Measurements from ENCODE around the gene RNF34.
A peak's percentile ranks its signal among the peaks of the same experiment; 100 is the strongest.

The RNF34 gene

GRCh38 chr12:121452340-121452984 is 52.5 kb downstream of the RNF34 start:
- 93 to 95% methylated on average over 32 to 34 of the region's 35 CpGs for WGBS, 2 experiments (ENCODE audit: insufficient coverage in 2 of 2)
- no peaks in the 10 kb centered on the region for H3K9me3 ChIP-seq (ENCODE audit: control insufficient read depth, low read length)
- no peak overlapping the region for H3K4me3 ChIP-seq (ENCODE audit: extremely low read depth, insufficient read depth, low read length, poor library complexity, severe bottlenecking)
- peaks cover 5% of the 10 kb centered on the region for H3K4me1 ChIP-seq (ENCODE audit: control insufficient read depth, insufficient read depth, low read length, poor library complexity, severe bottlenecking)
- H3K27ac ChIP-seq (ENCODE audit: low read depth, low read length, severe bottlenecking): no peak overlapping the region
- H3K36me3 ChIP-seq (ENCODE audit: control insufficient read depth, insufficient read depth, low read length): peaks cover 47% of the 10 kb centered on the region

- Histone ChIP-seq H3K4me1 (ENCODE audit: control insufficient read depth, insufficient read depth, low read length, poor library complexity, severe bottlenecking) (peaks cover 9% of the 10 kb centered on the region), H3K36me3 (ENCODE audit: control insufficient read depth, insufficient read depth, low read length) (peaks cover 45% of the 10 kb centered on the region), H3K9me3 (ENCODE audit: control insufficient read depth, low read length) (no peaks in the 10 kb centered on the region), H3K4me3 (ENCODE audit: extremely low read depth, insufficient read depth, low read length, poor library complexity, severe bottlenecking) (no peak overlapping the region), H3K27ac (ENCODE audit: low read depth, low read length, severe bottlenecking) (no peak overlapping the region)
- WGBS, 2 experiments (ENCODE audit: insufficient coverage in 2 of 2): 96% methylated on average over 38 to 39 of the region's 39 CpGs
These were observed 53.1 kb downstream of the RNF34 start for GRCh38 chr12:121452985-121453360.

GRCh38 chr12:121453629-121454028 is 53.7 kb downstream of the RNF34 start:
- no peak overlapping the region for H3K4me3 ChIP-seq (ENCODE audit: extremely low read depth, insufficient read depth, low read length, poor library complexity, severe bottlenecking)
- no peak overlapping the region for H3K27ac ChIP-seq (ENCODE audit: low read depth, low read length, severe bottlenecking)
- WGBS, 2 experiments (ENCODE audit: insufficient coverage in 2 of 2): 92 to 95% methylated on average over 12 to 18 of the region's 18 CpGs

GRCh38 chr12:121454921-121455320 is 55.0 kb downstream of the RNF34 start:
- Histone ChIP-seq H3K9me3 (ENCODE audit: control insufficient read depth, low read length) (no peaks in the 10 kb centered on the region), H3K27ac (ENCODE audit: low read depth, low read length, severe bottlenecking) (no peak overlapping the region), H3K4me1 (ENCODE audit: control insufficient read depth, insufficient read depth, low read length, poor library complexity, severe bottlenecking) (peaks cover 11% of the 10 kb centered on the region), H3K4me3 (ENCODE audit: extremely low read depth, insufficient read depth, low read length, poor library complexity, severe bottlenecking) (no peak overlapping the region), H3K36me3 (ENCODE audit: control insufficient read depth, insufficient read depth, low read length) (peaks cover 31% of the 10 kb centered on the region)
- WGBS, 2 experiments (ENCODE audit: insufficient coverage in 2 of 2): 95 to 100% methylated on average over 3 to 5 of the region's 6 CpGs

More at GRCh38 chr12:121453629-121454028, 53.7 kb downstream of the RNF34 start:
- Histone ChIP-seq H3K9me3 (ENCODE audit: control insufficient read depth, low read length) (no peaks in the 10 kb centered on the region), H3K4me1 (ENCODE audit: control insufficient read depth, insufficient read depth, low read length, poor library complexity, severe bottlenecking) (peaks cover 11% of the 10 kb centered on the region), H3K36me3 (ENCODE audit: control insufficient read depth, insufficient read depth, low read length) (peaks cover 44% of the 10 kb centered on the region)

GRCh38 chr12:121455766-121456420 is 56.0 kb downstream of the RNF34 start:
- Histone ChIP-seq H3K36me3 (ENCODE audit: control insufficient read depth, insufficient read depth, low read length) (peaks cover 31% of the 10 kb centered on the region), H3K4me1 (ENCODE audit: control insufficient read depth, insufficient read depth, low read length, poor library complexity, severe bottlenecking) (peaks cover 11% of the 10 kb centered on the region), H3K9me3 (ENCODE audit: control insufficient read depth, low read length) (no peaks in the 10 kb centered on the region), H3K27ac (ENCODE audit: low read depth, low read length, severe bottlenecking) (no peak overlapping the region), H3K4me3 (ENCODE audit: extremely low read depth, insufficient read depth, low read length, poor library complexity, severe bottlenecking) (no peak overlapping the region)
- WGBS, 2 experiments (ENCODE audit: insufficient coverage in 2 of 2): 90 to 94% methylated on average over 20 to 23 of the region's 23 CpGs

GRCh38 chr12:121456551-121456950 is 56.6 kb downstream of the RNF34 start:
- H3K27ac ChIP-seq (ENCODE audit: low read depth, low read length, severe bottlenecking): no peak overlapping the region
- H3K4me1 ChIP-seq (ENCODE audit: control insufficient read depth, insufficient read depth, low read length, poor library complexity, severe bottlenecking): peaks cover 11% of the 10 kb centered on the region
- H3K9me3 ChIP-seq (ENCODE audit: control insufficient read depth, low read length): no peaks in the 10 kb centered on the region
- H3K4me3 ChIP-seq (ENCODE audit: extremely low read depth, insufficient read depth, low read length, poor library complexity, severe bottlenecking): no peak overlapping the region
- WGBS, 2 experiments (ENCODE audit: insufficient coverage in 2 of 2): 90 to 97% methylated on average over 8 of the region's 8 CpGs
- H3K36me3 ChIP-seq (ENCODE audit: control insufficient read depth, insufficient read depth, low read length): peaks cover 25% of the 10 kb centered on the region

- no peaks in the 10 kb centered on the region for H3K9me3 ChIP-seq (ENCODE audit: control insufficient read depth, low read length)
- H3K36me3 ChIP-seq (ENCODE audit: control insufficient read depth, insufficient read depth, low read length): peaks cover 32% of the 10 kb centered on the region
- H3K4me1 ChIP-seq (ENCODE audit: control insufficient read depth, insufficient read depth, low read length, poor library complexity, severe bottlenecking): peaks cover 21% of the 10 kb centered on the region
- WGBS, 2 experiments (ENCODE audit: insufficient coverage in 2 of 2): 97 to 98% methylated on average over 5 of the region's 5 CpGs
- no peak overlapping the region for H3K27ac ChIP-seq (ENCODE audit: low read depth, low read length, severe bottlenecking)
- H3K4me3 ChIP-seq (ENCODE audit: extremely low read depth, insufficient read depth, low read length, poor library complexity, severe bottlenecking): no peak overlapping the region
These were observed 61.1 kb downstream of the RNF34 start for GRCh38 chr12:121461048-121461447.

- H3K9me3 ChIP-seq (ENCODE audit: control insufficient read depth, low read length): no peaks in the 10 kb centered on the region
- 94 to 99% methylated on average over 13 of the region's 13 CpGs for WGBS, 2 experiments (ENCODE audit: insufficient coverage in 2 of 2)
- no peak overlapping the region for H3K4me3 ChIP-seq (ENCODE audit: extremely low read depth, insufficient read depth, low read length, poor library complexity, severe bottlenecking)
- H3K36me3 ChIP-seq (ENCODE audit: control insufficient read depth, insufficient read depth, low read length): peaks cover 20% of the 10 kb centered on the region
- H3K27ac ChIP-seq (ENCODE audit: low read depth, low read length, severe bottlenecking): no peak overlapping the region
- H3K4me1 ChIP-seq (ENCODE audit: control insufficient read depth, insufficient read depth, low read length, poor library complexity, severe bottlenecking): peaks cover 10% of the 10 kb centered on the region
These were observed 64.4 kb downstream of the RNF34 start for GRCh38 chr12:121464331-121464730.

- 20 to 22% methylated on average over 49 to 55 of the region's 70 CpGs for WGBS, 2 experiments (ENCODE audit: insufficient coverage in 2 of 2)
- Histone ChIP-seq H3K27ac (ENCODE audit: low read depth, low read length, severe bottlenecking) (no peak overlapping the region), H3K4me1 (ENCODE audit: control insufficient read depth, insufficient read depth, low read length, poor library complexity, severe bottlenecking) (peaks cover 10% of the 10 kb centered on the region), H3K36me3 (ENCODE audit: control insufficient read depth, insufficient read depth, low read length) (peaks cover 16% of the 10 kb centered on the region), H3K9me3 (ENCODE audit: control insufficient read depth, low read length) (no peaks in the 10 kb centered on the region), H3K4me3 (ENCODE audit: extremely low read depth, insufficient read depth, low read length, poor library complexity, severe bottlenecking) (peak overlapping the region; percentile 45)
These were observed 66.2 kb downstream of the RNF34 start for GRCh38 chr12:121465921-121466793.

- no peaks in the 10 kb centered on the region for H3K9me3 ChIP-seq (ENCODE audit: control insufficient read depth, low read length)
- peak overlapping the region; percentile 45 for H3K27ac ChIP-seq (ENCODE audit: low read depth, low read length, severe bottlenecking)
- WGBS, 2 experiments (ENCODE audit: insufficient coverage in 2 of 2): 0% methylated on average over 66 to 75 of the region's 139 CpGs
- peak overlapping the region; percentile 46 for H3K4me3 ChIP-seq (ENCODE audit: extremely low read depth, insufficient read depth, low read length, poor library complexity, severe bottlenecking)
- peaks cover 10% of the 10 kb centered on the region for H3K4me1 ChIP-seq (ENCODE audit: control insufficient read depth, insufficient read depth, low read length, poor library complexity, severe bottlenecking)
- peaks cover 16% of the 10 kb centered on the region for H3K36me3 ChIP-seq (ENCODE audit: control insufficient read depth, insufficient read depth, low read length)
These were observed 67.1 kb downstream of the RNF34 start for GRCh38 chr12:121466794-121467637.
